NCI-H446 (cell line): ENCODE measurements around the gene RSPH6A.

Experiments used
- DNase-seq, 2 experiments: peaks; one replicate each; lab custom pipeline; 2025; lab: John Stamatoyannopoulos, UW

Gene RSPH6A

DNA sequence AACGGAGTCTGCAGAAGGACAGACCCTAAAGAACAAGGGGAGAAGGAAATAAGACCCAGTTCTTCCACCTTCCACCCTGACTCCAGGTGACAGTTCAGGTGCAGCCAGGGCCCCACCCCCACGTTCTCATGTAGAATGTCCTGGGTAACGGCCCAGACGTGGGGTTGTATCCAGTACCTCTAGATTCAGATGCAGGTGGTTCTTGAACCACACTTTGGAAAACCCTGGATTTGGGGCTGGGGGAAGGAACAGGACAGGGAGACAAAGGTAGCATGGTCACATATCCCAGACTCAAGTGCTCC lies 35.0 kb downstream of the RSPH6A start:
- no peak for DNase-seq

- DNase-seq, result peak; percentile 86 to 93
Measured at GRCh38 chr19:45779231-45780145, 35.6 kb downstream of the RSPH6A start.

GRCh38 chr19:45778010-45778661 lies 37.0 kb downstream of the RSPH6A start:
- no peak for DNase-seq

GRCh38 chr19:45777395-45777961 lies 37.6 kb downstream of the RSPH6A start:
- no peak for DNase-seq

GRCh38 chr19:45774765-45775164 lies 40.3 kb downstream of the RSPH6A start:
- no peak for DNase-seq

- no peak for DNase-seq
Measured at GRCh38 chr19:45773384-45773783, 41.7 kb downstream of the RSPH6A start.

DNA sequence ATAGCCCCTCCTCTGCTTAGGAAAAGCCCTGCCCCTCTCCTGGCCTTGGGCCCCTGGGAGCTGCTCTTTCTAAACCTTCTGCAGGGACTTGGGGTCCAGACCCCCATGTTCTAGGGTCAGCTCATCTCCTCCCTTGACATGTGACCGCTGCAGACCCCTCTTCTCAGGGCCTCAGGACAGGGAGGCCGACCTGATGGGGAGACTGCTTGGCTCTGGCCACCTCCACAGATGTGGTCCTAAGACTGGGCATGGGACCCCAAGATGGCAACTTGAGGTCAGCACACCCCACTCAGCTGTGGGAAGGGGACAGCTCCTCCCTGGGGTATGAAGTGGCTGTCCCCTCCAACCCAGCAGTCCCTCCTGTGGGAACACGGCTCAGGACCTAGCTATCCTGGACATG lies 42.2 kb downstream of the RSPH6A start:
- no peak for DNase-seq

DNA sequence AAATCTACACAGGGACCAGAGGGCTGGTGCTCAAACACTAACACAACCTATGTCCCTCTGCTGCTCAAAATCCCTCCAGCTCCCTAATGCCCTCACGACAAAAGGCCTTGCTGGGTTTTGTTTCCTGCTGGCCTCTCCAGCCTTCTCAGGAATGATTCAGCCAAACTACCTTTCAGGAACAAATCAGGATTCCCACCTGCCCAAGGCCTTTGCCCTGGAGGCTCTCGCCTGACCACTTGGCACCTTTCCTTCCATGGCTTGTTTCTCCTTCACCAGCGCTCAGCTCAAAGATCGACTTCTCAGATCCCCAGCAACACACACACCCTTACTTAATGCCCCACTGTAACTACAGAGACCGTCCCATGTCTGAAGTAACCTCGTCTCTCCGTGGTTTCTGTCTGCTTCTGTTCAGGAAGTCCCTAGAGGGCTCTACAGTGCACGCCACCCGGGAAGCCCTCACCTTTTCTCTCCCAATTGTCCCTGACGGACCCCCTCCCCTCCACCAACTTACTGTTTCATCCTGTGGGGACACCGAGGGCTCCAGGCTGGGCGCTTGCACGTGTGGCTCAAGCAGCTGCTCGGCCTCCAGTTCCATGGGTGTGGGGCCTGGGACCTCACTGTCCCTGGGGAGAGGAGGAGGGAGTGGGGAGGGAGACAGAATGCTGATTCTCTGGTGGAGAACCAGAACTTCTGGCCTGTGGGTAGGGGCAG lies 42.8 kb downstream of the RSPH6A start:
- DNase-seq, result no peak

DNA sequence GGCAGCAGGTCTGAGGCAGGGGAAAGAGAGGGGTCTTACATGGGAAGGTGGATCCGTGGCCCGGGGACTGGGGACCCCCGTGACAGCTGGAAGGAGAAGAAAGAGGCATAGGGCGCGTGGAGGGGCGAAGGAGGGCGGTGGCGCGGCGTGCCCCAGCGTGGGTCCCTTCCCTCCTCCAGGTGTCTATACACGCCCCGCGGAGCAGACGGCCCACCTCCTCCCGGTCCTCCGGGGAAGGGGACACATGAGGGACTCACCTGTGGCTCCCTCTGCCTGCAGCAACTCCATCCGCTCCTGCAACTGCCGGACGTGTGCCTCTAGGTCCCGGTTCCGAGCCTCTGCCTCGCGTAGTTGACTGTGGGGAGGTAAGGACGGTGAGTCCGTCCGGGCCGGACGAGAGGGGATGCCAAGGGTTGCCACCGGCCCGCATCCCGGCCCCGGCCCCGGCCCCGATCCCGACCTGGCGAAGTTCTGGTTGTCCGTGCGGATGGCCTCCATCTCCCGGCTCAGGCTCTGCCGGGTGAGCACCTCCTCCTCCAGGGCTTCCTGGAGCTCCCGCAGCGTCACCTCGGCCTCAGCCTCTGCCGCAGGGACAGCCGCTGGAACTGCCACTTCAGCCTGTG lies 43.7 kb downstream of the RSPH6A start:
- DNase-seq, result no peak

DNA sequence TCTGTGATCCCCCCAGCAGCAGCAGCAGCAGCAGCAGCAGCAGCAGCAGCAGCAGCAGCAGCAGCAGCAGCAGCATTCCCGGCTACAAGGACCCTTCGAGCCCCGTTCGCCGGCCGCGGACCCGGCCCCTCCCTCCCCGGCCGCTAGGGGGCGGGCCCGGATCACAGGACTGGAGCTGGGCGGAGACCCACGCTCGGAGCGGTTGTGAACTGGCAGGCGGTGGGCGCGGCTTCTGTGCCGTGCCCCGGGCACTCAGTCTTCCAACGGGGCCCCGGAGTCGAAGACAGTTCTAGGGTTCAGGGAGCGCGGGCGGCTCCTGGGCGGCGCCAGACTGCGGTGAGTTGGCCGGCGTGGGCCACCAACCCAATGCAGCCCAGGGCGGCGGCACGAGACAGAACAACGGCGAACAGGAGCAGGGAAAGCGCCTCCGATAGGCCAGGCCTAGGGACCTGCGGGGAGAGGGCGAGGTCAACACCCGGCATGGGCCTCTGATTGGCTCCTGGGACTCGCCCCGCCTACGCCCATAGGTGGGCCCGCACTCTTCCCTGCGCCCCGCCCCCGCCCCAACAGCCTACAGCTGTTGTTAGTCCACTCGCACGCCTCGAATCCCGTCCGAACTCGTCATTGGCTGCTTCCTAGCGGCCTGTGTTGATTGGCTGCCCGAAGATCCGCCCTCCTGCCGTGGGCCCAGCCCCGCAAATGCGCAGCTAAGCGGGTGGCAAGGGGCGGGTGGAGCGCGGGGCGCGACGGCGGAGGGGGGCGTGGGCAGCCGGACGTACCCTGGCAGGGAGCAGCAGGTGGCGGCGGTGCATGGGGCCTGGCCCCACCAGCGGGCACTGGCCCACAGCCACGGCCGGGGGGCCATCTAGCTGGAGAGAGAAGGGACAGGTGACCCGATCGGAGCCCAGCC lies 44.7 kb downstream of the RSPH6A start:
- DNase-seq, result peak; percentile 96 to 98

DNA sequence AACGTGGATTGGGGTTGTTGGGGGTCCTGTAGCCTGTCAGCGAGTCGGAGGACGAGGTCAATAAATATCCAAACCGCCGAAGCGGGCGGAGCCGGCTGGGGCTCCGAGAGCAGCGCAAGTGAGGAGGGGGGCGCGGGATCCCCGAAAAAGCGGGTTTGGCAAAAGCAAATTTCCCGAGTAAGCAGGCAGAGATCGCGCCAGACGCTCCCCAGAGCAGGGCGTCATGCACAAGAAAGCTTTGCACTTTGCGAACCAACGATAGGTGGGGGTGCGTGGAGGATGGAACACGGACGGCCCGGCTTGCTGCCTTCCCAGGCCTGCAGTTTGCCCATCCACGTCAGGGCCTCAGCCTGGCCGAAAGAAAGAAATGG lies 45.3 kb downstream of the RSPH6A start:
- peak; percentile 71 to 77 for DNase-seq

- peak; percentile 95 to 99 for DNase-seq
Measured at GRCh38 chr19:45768984-45769782, 45.9 kb downstream of the RSPH6A start, which contains the start of gene SIX5. Gene SIX5, minus strand, starts transcription at chr19:45769252. Its CDS starts 408 bp downstream, at chr19:45768844.

DNA sequence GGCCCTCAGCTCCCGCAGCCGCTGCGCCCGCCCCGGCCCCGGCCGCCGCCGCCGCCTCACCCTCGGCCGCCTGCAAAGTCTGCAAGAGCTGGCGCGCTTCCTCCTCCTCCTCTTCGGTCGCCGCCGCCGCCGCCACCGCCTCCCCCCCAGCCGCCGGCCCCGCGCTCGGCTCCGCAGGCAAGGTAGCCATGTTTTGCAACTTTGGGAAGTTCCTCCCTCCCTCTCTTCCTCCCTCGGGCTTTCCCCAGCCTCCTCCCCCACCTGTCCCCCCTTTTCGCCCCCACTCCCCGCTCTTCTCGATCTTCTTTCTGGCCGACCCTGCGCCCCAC lies 46.5 kb downstream of the RSPH6A start:
- no peak for DNase-seq

DNA sequence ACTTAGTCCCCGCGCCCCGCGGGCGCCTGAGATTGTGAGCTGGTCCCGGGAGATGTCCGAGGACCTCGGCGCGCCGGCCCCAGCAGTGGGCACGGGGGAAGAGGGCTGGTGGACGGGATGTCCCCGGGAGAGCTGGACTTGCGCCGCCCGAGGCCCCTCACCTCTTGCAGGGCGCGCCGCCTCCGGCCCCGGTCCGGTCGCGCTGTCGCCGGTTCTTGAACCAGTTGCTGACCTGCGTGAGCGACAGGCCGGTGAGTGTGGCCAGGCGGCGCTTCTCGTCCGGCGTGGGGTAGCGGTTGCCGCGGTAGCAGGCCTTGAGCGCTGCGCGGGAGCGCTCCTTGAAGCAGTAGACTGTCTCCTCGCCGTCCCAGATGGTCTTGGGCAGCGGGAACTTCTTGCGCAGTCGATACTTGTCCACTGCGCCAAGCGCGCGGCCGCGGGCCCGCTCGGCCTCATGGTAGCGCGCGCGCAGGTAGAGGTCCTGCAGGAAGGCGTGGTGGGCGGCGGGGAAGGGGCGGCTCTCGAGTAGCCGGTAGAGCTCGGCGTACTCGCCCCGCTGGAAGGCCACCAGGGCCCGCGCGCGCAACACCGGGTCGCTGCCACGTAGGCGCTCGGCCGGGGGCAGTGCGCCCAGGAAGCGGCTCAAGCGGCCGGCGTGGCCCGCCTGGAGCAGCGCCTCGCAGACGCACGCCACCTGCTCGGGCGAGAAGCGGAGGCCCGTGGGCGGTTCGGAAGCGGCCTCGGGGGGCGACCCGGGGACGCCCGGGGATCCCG lies 47.0 kb downstream of the RSPH6A start:
- DNase-seq, result peak in 1 of 2 experiments; percentile 64

DNA sequence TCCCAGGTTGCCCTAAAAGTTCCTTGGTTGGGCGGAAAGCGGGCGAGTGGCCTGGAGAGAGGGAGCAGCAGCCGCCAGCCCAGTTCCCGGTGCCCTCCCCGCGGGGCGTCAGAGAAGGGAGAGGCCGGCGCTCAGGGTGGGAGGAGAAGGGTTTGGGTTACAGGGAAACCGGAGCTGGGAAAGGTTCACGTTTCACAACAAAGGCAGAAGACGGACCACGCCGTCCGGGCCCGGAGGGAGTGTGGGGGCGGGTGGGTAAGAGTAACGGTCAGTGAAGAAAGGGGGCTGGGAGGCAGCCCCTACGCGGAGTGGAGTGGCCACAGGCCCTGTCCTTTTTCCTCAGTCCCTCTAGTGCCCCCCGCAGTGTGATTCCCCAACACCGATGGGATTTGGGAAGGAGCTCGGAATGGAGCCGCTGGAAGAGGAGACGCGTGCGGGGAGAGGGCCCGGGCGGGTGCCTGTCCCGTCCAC lies 47.7 kb downstream of the RSPH6A start:
- DNase-seq, result peak in 1 of 2 experiments; percentile 42

DNA sequence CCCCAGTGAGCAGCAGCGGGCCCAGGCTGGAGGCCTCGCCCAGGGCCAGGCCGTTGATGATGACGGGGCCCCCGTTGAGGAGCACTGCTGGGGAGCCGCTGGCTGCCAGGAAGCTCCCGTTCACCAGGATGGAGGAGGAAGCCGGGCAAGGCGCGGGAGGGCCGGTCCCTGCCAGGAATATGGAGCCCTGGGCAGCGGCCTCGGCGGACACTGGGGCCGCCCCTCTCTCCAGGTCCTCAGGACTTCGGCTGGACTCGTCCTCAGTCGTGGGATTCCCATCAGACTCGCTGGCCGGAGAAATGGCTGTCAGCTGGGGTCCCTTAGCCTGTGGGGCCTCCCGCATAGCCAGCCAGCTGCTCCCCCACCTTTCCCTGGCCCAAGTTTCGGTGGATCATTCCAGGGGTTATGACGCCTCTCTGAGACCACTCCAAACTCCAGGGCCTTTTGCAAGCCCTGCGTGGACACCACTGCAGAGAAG lies 48.2 kb downstream of the RSPH6A start:
- DNase-seq, result no peak

DNA sequence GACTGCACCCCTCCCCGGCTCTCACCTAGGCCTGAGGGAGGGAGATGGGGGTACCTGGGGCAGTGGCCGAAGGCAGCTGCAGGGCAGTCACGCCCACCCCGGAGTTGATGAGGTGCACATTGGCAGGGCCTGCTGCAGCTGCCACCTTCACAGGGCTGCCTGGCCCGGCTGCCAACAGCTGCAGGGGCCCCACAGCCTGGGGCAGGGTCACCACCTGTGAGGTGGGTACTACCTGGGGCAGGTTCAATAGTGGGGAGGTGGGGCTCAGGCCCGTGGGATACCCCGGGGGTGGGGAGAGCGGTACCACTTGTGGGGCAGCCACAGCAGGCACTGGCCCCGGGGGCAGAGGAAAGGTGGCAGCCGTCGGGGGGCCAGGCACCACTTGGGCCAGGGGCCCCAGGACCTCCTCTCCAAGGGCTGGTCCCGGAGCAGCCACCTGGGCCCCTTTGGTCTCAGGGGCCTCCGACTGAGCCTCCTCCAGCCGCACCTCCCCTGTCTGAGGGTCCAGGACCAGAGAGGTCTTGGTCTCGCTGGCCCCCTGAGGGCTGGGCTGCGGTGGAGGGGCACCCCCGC lies 48.7 kb downstream of the RSPH6A start:
- no peak for DNase-seq

DNA sequence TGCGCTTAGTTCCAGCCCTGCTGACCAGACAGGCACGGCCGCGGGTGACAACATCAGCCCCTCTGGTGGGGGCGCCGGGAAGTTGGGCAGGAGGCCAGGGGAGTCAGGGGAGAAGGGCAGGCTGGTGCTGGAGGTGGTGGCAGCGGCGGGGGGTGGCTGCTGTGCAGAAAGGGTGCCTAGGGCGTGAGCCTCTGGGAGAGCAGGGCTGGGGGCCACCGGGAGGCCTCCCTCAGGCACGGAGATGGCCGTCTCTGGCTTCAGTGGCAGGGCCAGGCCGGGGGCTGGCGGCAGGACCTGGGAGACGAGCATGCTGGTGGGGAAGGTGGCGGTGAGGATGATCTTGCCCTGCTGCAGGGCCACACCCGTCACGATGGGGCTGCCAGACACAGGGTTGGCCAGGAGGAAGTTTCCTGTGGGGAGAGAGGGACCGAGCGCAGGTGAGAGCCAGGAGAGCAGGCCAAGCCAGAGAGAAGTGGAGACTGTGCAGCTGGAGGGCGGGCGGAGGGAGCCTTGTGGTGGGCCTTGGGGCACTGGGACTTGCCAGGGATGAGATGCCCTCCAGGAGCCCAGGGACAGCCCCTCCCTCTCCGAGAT lies 49.3 kb downstream of the RSPH6A start:
- no peak for DNase-seq
